Right lung (tissue), 5 donors: ENCODE data around the gene NPL. TPM values are rescaled to one million over a fixed set of nuclear protein-coding genes. Genes with fewer than 3 reads are reported as not detected.

Experiments used
- DNase-seq, 2 donors: peaks; one replicate each; pipeline ENCODE4 v3.0.0-alpha.2; 2013
- polyA plus RNA-seq, 5 donors: library from polyadenylated mRNA; unstranded; fragments of 120-200 nt; gene quantifications; one replicate each; pipeline versions ENCODE4 v1.2.1 to v1.2.3, GENCODE V29; 2013; ENCODE audit warnings: inconsistent platforms in 1 of 5, low replicate concordance in 1 of 5; ENCODE audit not compliant: insufficient read length in 5 of 5, insufficient read depth in 1 of 5

Gene NPL
- polyA plus RNA-seq, 5 donors = 5.2 to 10.6 (median 8.5) TPM

DNA sequence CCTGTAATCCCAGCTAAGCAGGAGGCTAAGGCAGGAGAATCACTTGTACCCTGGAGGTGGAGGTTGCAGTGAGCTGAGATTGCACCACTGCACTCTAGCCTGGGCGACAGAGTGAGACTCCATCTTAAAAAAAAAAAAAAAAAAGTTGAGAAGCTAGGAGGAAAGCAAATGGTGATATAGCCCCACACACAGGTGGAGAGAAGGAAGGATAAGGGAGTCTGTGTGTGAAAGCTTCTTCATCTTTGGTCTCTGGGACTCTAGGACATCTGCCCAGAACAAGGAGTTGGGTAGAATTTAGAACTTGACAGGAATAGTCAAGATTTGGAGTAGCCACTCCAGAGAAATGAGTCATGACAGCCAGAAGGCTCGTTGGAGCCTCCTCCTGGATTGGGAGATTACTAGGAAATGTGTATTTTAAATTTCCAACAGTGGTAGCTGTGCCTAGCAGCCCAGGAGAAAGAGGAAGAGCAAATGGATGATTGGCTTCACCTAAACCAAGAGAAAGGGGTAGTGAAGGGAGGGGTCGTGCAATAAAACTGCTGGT lies 19.9 kb downstream of the NPL start:
- no peak for DNase-seq

DNA sequence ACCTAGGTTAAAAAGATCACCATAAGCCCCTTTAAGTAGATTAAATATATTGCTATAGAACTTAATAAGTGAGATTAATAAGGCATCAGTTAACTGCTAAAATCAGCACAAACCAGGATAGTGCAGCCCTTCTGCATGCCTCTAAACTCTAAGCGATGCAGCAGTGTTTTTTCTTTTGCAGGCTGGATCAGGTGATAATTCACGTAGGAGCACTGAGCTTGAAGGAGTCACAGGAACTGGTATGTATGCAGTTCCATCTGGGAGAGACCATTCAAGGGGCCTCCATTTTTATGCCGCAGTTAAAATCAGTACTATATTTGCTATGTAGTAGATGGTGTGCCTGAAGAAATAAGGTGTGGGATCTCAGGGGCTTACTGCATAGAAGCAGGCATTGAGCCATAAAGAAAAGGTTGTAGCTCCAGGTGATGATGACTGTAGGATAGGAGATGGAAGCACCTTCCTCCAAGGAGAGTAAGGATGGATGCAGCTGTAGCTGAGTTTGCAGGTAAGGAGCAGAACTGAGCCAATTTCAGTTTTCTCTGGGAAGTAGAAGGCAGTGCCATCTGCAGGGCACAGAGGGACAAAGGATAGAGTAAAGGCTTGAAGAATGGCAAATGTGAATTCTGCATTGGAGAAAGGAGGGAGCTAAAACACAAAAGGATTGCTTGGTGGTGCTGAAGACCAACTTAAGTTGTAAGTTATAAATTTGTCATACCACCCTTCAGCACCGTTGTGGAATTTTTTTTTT lies 22.6 kb downstream of the NPL start:
- DNase-seq = no peak

DNA sequence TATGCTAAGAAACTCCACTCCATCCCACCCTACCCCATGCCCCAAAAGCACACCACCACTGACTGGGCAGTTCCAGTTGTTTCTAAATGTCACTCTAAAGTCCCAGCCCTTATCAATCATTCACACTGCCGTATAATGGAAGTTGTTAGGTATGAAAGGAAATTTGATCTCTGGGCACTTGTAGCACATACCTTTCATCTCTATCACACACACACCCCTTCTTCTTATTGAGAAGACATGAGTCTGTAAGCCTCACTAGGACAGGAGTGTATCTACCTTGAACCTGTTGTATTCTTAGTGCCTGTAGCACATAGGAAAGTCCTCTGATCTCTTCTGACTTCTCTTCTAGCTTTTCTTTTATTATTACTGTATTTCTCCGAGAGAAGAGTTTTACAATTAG lies 27.3 kb downstream of the NPL start:
- no peak for DNase-seq

DNA sequence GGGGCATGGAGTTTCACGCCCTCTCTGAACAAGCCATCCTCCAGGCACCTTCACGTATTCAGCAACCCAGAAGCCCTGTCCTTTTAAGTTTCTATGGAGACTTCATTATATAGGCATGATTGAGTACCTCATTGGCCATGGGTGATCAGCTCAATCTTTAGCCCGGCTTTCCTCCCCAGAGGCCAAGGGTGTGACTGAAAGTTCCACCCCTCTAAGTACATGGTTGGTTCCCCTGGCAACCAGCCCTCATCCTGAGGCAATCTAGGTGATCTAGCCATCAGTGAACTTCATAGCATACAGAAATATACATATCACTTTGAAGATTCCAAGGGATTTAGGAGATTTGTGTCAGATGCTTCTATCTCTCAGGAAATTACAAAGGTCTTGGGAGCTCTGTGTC lies 28.2 kb downstream of the NPL start:
- DNase-seq = no peak

DNA sequence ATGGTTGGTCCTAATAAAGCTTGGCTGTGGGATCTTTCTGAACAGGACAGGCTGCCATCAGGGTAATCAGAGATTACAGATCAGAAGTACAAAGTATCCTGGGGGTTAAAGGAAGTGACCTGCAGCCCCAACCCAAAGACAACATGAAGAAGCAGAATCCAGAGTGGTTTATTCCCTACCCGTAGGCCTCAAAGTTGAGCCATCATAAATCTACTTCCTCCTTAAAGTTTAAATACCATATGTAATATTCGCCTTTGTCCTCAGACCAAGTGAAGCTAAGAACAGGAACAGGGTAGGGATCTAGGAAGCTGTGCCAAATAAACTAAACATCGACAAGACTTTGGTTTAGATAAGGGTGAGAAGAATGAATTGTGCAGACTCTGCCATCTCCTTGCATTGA lies 33.6 kb downstream of the NPL start:
- no peak for DNase-seq

DNA sequence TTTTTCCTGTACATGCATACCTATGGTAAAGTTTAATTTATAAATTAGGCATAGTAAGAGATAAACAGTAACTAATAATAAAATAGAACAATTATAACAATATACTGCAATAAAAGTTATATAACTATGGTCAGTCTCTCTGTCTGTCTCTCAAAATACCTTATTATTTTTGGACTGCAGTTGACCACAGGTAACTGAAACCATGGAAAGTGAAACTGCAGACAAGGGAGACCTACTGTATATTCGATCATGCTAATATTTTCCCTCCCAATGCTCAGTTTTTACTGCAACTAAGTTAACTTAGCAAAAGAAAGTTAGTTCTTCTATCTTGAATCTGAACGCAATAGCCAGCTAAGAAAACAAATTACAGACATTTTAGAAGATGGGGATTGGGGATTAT lies 37.3 kb downstream of the NPL start:
- no peak for DNase-seq

DNA sequence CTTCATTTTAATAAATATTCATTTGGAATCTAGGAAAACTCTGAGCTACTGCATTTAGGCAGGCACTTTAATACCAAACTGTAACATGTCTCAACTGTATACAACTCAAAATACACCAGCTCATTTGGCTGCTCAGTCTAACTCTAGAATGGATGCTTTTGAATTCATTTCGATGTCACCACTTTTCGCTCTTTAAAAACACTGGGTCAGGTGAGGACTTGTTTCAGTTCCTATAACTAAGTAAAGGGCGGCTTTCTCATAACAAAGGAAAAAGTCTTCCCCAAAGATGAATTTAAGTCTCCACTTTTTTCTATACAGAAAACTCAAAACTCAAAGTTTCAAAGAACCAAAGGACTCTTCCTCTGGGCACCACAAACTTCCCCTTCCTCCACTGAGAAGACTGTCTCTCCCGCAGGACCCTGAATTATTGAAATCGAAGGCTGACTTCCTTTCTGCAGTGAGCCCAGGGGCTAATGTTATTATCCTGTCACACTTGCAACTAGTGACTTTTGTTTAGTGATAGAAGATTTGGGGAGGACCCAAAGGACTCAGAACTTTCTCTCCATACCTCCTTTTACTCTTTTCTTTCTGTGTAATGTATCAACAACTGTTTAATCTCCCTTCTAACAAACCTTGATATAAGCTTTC lies 39.8 kb downstream of the NPL start:
- DNase-seq = no peak

DNA sequence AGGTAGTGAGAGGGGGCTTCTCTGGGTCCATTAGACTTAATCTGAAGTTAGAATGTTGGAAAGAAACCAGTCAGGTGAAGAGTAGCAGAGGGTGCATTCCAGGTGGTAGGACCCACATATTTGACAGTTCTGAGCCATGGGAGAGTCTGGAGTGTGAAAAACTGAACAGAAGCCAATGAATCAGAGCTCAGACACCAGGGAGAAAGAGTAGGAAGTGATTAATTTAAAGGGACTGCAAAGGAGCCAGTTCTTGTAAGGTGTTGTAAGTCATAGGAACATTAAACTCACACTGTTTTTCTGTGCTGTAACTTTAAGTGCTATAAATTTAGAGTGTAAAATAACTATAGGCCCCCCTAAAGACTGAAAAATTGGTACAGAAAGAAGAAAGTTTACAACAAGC lies 43.7 kb downstream of the NPL start:
- no peak for DNase-seq

DNA sequence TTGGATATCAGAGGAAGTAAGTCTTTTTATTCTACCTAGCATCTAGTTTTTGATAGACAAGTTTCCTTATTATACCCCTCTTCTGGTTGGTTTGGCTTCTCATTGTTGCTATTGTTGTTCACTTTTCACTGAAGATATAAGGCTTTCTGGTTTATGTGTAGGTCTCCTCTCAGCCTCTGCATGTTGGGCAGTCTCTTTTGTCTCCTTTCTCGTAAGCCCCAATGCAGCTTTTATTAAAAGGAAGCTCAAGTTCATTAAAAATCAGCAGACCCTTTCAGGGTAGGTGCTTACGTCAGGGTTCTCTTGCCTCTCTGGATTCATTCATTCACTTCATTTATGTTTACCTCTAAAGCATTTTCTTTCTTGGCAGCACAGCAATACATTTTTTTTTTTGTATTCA lies 44.8 kb downstream of the NPL start:
- no peak for DNase-seq

DNA sequence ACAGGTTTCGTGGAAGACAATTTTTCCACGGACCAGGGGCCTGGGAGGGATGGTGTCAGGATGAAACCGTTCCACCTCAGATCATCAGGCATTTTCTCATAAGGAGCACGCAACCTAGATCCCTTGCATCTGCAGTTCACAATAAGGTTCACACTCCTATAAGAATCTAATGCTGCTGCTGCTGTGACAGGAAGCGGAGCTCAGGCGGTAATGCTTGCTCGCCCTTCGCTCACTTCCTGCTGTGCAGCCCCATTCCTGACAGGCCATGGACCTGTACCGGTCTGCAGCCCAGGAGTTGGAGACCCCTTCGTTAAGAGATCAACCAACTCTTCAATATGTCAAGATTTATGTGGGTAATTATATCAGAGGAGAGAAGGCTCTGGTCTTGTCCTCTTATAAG lies 46.2 kb downstream of the NPL start:
- no peak for DNase-seq

DNA sequence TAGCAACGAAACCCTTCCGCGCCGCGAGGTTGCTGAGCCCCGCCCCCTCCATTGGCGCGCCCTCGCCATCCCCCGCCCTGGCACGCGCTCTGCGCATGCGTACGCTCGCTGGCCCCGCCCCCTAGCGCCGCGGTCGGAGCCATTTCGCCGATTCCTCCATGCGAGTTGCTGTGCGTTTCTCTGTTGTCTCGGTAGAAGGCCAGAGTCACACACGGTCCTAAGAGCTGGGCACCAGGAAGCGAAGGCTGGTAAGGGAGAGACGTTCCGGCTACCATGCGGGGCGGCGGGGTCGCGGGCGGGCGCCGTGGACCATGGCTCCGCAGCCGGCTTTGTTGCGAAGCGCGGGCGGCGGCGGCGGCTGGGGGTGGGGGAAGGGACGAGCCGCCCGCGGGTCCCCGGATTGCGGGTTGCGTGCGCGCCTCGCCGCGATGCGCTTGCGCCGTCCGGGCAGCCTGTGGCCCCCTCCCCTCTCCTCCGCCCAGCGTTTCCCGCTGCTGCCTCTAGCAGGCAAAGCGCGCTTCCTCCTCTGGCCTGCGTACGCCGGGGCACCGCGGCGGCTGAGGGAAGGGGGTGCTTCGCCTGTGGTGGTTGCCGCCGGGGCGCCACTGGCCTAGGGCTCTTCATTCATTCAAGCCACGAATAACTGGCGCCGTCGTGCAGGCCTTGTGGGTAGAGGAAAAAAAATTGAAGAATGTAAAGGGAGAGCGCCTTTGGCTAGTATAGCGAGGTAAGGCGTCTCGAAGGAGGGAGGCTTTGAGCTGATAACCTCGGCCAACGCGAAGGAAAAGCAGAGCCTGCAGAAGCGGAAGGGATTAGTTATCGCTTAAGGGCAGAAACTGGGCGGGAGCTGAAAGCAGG lies 49.9 kb downstream of the NPL start, which contains the start of gene DHX9:
Gene DHX9 (plus strand): TSS at position 139 of the 858 bp plus-strand sequence. CDS start 3,220 bp downstream, outside the sequence.
- peak; percentile 96 for DNase-seq

DNA sequence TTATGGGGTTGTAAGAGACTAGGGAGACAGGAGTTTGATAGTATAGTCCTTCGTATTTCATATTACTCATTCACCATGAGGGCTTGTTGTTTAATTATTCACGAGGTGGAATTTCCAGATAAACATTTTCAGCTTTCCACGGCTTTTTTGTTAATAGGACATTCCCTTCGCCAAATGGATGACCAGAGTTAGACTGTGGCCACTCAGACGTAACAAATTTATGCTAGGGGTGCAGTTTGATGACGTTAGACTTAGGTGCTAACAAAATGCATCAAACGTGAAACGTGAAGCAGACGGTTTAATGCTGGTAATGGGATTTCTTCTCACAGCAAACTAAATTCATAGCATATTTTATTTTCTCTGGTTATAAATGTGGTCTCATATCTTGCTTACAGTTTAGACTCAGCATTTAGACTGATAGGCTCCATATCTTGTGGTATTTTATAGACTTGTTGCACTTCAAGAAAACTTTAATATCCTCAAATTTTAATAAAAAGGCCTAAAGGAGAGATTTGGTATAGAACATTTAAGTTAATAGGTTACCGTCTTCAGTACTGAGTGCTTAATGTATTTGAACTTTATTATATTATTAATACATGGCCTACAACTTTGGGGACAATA lies 51.9 kb downstream of the NPL start:
- no peak for DNase-seq

DNA sequence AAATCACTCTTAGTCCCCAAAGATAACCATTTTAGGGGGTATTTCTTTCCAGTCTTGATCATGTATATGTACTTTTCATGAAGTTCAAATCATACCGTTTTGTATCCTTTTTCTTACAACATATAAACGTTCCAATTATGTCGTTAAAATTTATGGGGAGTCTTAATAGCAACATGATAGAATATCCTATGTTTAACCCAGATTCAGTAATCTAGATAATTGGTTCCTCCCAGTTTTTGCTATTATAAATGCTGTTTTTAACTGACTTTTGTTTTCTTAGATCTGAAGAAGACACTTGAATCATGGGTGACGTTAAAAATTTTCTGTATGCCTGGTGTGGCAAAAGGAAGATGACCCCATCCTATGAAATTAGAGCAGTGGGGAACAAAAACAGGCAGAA lies 52.7 kb downstream of the NPL start:
- no peak for DNase-seq

DNA sequence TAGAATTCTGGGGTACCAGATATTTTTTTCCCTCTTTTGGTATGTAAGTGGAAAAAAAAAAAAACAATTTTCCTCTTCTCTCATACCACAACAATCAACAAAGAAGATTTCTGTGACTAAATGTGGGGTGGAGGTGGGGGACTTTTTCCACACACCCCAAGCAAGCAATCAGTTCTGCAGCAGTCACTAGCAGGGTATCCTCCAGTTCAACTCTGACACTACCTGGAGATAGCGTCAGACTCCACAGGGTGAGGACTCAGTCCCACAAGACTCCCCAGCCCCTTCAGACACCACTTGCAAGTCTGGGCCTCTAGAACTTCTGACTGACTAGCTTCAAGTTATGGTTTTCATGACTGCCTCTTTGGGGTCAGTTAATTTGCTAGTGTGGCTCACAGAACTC lies 55.8 kb downstream of the NPL start:
- DNase-seq = no peak

DNA sequence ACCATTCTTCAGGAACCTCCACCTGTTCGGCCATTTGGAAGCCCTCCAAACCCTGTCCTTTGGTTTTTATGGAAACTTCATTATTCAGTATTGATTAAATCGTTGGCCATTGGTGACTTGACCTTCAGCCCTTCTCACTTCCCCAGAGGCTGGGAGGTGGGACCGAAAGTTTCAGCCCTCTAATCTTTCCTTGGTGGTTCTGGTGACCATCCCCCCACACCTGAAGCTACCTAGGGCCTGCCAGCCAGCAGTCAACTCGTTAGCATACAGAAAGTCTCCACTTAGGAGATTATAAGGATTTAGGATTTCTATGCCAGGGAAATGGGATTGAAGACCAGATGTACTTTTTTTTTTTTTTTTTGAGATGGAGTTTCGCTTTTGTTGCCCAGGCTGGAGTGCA lies 56.3 kb downstream of the NPL start:
- DNase-seq = no peak

DNA sequence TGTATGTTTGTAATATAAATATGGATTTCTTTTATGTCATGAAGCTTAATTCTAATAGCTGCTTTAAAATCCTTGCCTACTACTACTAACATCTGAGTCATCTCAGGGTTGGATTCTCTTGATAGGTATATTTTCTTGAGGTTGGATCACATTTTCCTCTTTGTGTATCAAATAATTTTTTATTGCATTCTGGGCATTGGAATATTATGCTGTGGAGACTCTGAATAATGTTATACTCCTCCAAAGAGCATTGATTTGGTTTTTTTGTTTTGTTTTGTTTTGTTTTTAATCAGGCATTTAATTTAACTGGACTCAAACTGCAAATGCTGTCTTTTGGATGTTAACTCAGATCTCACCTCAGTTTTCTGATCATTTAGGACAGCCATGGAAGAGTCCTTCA lies 57.5 kb downstream of the NPL start:
- no peak for DNase-seq

DNA sequence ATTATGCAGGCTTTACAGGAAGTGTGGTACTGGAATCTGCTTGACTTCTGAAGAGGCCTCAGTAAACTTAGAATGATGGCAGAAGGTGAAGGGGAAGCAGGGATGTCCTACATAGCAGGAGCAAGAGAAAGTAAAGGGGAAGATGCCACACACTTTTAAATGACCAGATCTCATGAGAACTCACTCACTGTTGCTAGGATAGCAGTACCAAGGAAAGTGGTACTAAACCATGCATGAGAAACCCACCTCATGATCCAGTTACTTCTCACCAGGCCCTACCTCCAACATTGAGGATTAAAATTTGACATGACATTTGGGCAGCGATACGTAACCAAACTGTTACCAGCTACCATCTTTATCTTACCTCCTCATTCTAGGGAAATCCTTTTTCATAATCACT lies 59.2 kb downstream of the NPL start:
- no peak for DNase-seq

DNA sequence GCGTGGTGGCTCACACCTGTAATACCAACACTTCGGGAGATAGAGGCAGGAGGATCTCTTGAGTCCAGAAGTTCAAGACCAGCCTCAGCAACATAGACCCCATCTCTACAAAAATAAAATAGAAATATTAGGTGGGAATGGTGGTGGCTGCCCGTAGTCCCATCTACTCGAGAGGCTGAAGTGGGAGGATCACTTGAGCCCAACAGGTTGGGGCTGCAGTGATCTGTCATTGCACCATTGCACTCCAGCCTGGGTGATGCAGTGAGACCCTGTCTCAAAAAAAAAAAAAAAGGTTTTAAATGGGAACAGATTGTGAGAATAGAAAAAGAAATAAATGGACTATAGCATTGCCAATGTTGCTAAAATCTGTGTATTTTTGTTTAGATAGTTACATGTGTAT lies 60.7 kb downstream of the NPL start:
- no peak for DNase-seq

DNA sequence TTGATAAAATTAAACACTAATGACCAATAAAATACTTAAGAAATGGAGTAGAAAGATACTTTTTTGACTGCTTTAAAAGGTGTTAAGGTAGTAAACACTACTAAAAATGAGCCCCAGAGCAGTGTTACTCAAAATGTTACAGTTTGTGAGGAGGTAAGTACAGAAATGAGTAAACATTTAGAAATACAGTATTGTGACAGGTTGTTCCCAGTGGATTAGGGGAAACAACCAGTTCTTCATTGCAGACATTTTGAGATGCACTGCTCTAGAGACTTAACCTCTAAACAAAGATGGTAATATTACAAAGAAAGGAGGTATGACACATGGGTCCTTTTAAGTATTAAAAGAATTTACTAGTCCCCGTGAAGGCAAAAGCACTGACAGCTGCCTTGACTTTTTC lies 62.3 kb downstream of the NPL start:
- DNase-seq = no peak

DNA sequence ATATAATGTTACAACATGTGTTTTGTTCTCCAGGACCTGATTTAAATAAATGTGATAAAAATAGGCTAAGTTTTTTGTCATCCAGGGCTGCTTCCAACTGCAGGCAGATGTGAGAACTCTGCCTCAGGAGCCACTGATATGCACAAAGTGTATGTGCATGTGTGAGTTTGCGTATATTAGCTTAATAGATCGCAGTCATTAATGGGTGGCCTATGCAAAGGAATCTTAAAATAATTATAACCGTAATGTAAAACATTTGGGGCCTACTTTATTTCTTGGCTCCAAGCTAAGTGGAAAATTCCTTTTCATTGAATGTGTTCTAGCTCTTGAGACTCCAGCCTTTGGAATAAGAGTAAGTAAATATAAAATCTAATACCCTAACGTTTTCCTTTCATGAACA lies 66.3 kb downstream of the NPL start:
- no peak for DNase-seq

DNA sequence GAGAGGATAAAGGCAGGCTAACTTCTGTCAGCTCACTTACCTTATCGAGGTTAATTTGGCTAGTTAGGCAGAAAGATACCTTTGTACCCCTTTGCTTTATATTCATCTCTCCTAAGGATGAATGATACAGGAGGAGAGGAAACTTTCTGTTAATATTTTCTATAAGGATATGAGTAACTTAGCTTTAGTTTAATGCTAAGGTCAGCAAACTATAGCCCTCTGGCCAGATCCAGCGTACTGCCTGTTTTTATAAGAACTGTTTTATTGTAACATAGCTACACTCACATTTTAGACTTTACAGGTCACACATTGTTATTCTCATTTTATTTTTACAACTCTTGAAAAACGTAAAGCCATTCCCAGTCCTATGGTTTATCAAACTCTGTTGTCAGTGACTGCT lies 67.6 kb downstream of the NPL start:
- DNase-seq = no peak

DNA sequence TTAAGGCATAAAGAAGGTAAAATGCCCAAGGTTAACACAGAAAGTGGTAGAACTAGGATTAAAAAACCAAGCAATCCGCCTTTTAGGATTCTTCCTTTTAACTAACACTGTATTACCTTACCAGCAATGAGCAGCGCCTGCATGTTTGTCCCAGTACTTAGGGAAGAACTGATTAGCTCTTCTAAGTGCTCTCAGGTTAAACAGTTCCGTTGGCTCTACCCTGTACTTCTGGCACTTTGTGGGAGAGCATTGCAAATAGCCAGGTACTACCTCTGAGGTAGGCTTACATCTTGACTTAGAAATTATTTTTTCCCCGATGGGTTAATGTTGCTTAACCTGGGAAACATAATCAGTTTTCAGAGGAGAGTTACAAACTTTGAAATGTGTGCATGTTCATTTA lies 71.1 kb downstream of the NPL start:
- DNase-seq = no peak
